CD4-positive, CD25-positive, alpha-beta regulatory T cell (primary cell): ENCODE data around the gene GDPD4. TPM values are rescaled to one million over a fixed set of nuclear protein-coding genes. Genes with fewer than 3 reads are reported as not detected.

Source experiments
- ATAC-seq, 2 donors: fragments of 150-1000 bp; cut with Tn5 transposase; one replicate each; pipeline ENCODE4 v1.10.0; 2021; ENCODE audit warnings: low read depth in 2 of 2, moderate number of reproducible peaks in 2 of 2, moderate library complexity in 1 of 2
- DNase-seq, 3 donors: peaks; one replicate each; pipeline versions ENCODE4 v3.0.0 to v3.0.0-alpha.2; 2012 to 2022; ENCODE audit warnings: mixed read lengths in 1 of 3
- H3K27ac ChIP-seq: one replicate; pipeline ENCODE4 v1.7.0; 2013; ENCODE audit warnings: mild to moderate bottlenecking, low read length; ENCODE audit not compliant: insufficient read depth, poor library complexity, severe bottlenecking
- H3K27me3 ChIP-seq: one replicate; pipeline ENCODE4 v1.7.0; 2013; ENCODE audit warnings: low read length; ENCODE audit not compliant: control insufficient read depth, insufficient read depth
- H3K36me3 ChIP-seq: one replicate; pipeline ENCODE4 v1.7.0; 2013; ENCODE audit warnings: mild to moderate bottlenecking, low read length, moderate library complexity; ENCODE audit not compliant: control insufficient read depth, insufficient read depth
- H3K4me1 ChIP-seq: 2 replicates; pipeline ENCODE4 v1.7.0; 2013; ENCODE audit warnings: mild to moderate bottlenecking, low read length; ENCODE audit not compliant: insufficient read depth, control insufficient read depth, poor library complexity, severe bottlenecking
- H3K4me3 ChIP-seq: one replicate; pipeline ENCODE4 v1.7.0; 2013; ENCODE audit warnings: low read depth, mild to moderate bottlenecking, low read length, moderate library complexity
- H3K9me3 ChIP-seq, 2 experiments: 1 replicate in 1 of 2; 2 replicates in 1 of 2; pipeline ENCODE4 v1.7.0; 2013; ENCODE audit warnings: low read length in 2 of 2, mild to moderate bottlenecking in 1 of 2, moderate library complexity in 1 of 2; ENCODE audit not compliant: control insufficient read depth in 2 of 2
- H3K27ac Mint-ChIP-seq, 3 donors: one replicate each; pipeline ENCODE4 v1.8.0; 2020 to 2022; ENCODE audit warnings: mild to moderate bottlenecking in 3 of 3, mixed read lengths in 3 of 3, moderate library complexity in 2 of 3
- H3K27me3 Mint-ChIP-seq: one replicate; pipeline ENCODE4 v1.8.0; 2022; ENCODE audit warnings: mild to moderate bottlenecking, mixed read lengths
- H3K36me3 Mint-ChIP-seq: one replicate; pipeline ENCODE4 v1.8.0; 2020; ENCODE audit warnings: mixed read lengths
- H3K4me1 Mint-ChIP-seq, 4 donors: one replicate each; pipeline ENCODE4 v1.8.0; 2020 to 2022; ENCODE audit warnings: mixed read lengths in 4 of 4, mild to moderate bottlenecking in 1 of 4
- H3K4me3 Mint-ChIP-seq, 4 donors: one replicate each; pipeline ENCODE4 v1.8.0; 2020 to 2022; ENCODE audit warnings: mild to moderate bottlenecking in 4 of 4, mixed read lengths in 4 of 4, moderate library complexity in 3 of 4
- H3K9me3 Mint-ChIP-seq, 7 donors: one replicate each; pipeline ENCODE4 v1.8.0; 2020 to 2022; ENCODE audit warnings: mixed read lengths in 7 of 7, mild to moderate bottlenecking in 3 of 7, moderate library complexity in 2 of 7
- polyA plus RNA-seq, 4 donors: library from polyadenylated mRNA; unstranded; fragments of 300-500 nt; fragmentation: Illumina TruSeq; gene quantifications; one replicate each; pipeline ENCODE4 v1.2.3, GENCODE V29; 2021
- total RNA-seq: library from RNA; stranded (reverse); gene quantifications from one replicate; pipeline ENCODE4 v1.2.3, GENCODE V29; 2022

The GDPD4 gene
- total and polyA plus RNA-seq, 5 donors from 2014 or later: not detected

- Histone ChIP-seq H3K4me1 (no peaks in the 10 kb centered on the region), H3K9me3 (no peaks in the 10 kb centered on the region), H3K27me3 (no peaks in the 10 kb centered on the region), H3K36me3 (no peaks in the 10 kb centered on the region), H3K4me3 (no peak overlapping the region), H3K27ac (no peak overlapping the region)
- Mint-ChIP-seq H3K4me3 (no peak overlapping the region), H3K27ac (no peak overlapping the region), H3K4me1 (no peaks in the 10 kb centered on the region), H3K27me3 (peaks cover 5% of the 10 kb centered on the region), H3K9me3 (no peaks in the 10 kb centered on the region), H3K36me3 (no peaks in the 10 kb centered on the region)
- DNase-seq (no peak), ATAC-seq (no peak)
Observed at GRCh38 chr11:77195071-77195755, 106.3 kb downstream of the GDPD4 start.

- peaks cover 5% of the 10 kb centered on the region for H3K27me3 Mint-ChIP-seq
- Histone ChIP-seq H3K36me3 (no peaks in the 10 kb centered on the region), H3K9me3 (no peaks in the 10 kb centered on the region), H3K27ac (no peak overlapping the region), H3K4me1 (no peaks in the 10 kb centered on the region), H3K27me3 (no peaks in the 10 kb centered on the region), H3K4me3 (no peak overlapping the region)
- H3K36me3 Mint-ChIP-seq: no peaks in the 10 kb centered on the region
- no peak overlapping the region for H3K4me3 Mint-ChIP-seq
- no peak for DNase-seq
- ATAC-seq: no peak
- no peaks in the 10 kb centered on the region for H3K4me1 Mint-ChIP-seq
- H3K27ac Mint-ChIP-seq: no peak overlapping the region
- no peaks in the 10 kb centered on the region for H3K9me3 Mint-ChIP-seq
Observed at GRCh38 chr11:77193911-77194830, 107.3 kb downstream of the GDPD4 start.

- no peak overlapping the region for H3K4me3 Mint-ChIP-seq
- no peaks in the 10 kb centered on the region for H3K9me3 Mint-ChIP-seq
- peaks cover 0 to 3% (median 0%) of the 10 kb centered on the region in 4 donors for H3K4me1 Mint-ChIP-seq
- no peaks in the 10 kb centered on the region for H3K4me1 ChIP-seq
- no peak overlapping the region for H3K4me3 ChIP-seq
- DNase-seq (no peak), ATAC-seq (no peak)
- H3K36me3 ChIP-seq: no peaks in the 10 kb centered on the region
- no peaks in the 10 kb centered on the region for H3K36me3 Mint-ChIP-seq
- H3K27ac ChIP-seq: no peak overlapping the region
- H3K27ac Mint-ChIP-seq: no peak overlapping the region
- no peaks in the 10 kb centered on the region for H3K9me3 ChIP-seq
- H3K27me3 Mint-ChIP-seq: peaks cover 5% of the 10 kb centered on the region
- no peaks in the 10 kb centered on the region for H3K27me3 ChIP-seq
Observed at GRCh38 chr11:77193167-77193566, 108.3 kb downstream of the GDPD4 start.

- H3K27me3 Mint-ChIP-seq: peaks cover 5% of the 10 kb centered on the region
- no peaks in the 10 kb centered on the region for H3K9me3 Mint-ChIP-seq
- ATAC-seq: no peak
- no peak overlapping the region for H3K27ac Mint-ChIP-seq
- no peak overlapping the region for H3K4me3 Mint-ChIP-seq
- Histone ChIP-seq H3K27me3 (no peaks in the 10 kb centered on the region), H3K9me3 (no peaks in the 10 kb centered on the region), H3K4me3 (no peak overlapping the region), H3K27ac (no peak overlapping the region), H3K36me3 (no peaks in the 10 kb centered on the region), H3K4me1 (no peaks in the 10 kb centered on the region)
- peak in 2 of 3 donors; percentile 4 to 44 for DNase-seq
- peaks cover 0 to 4% (median 3%) of the 10 kb centered on the region in 4 donors for H3K4me1 Mint-ChIP-seq
- no peaks in the 10 kb centered on the region for H3K36me3 Mint-ChIP-seq
Observed at GRCh38 chr11:77191823-77192495, 109.5 kb downstream of the GDPD4 start.

- Mint-ChIP-seq H3K36me3 (no peaks in the 10 kb centered on the region), H3K4me3 (no peak overlapping the region), H3K9me3 (no peaks in the 10 kb centered on the region), H3K27ac (no peak overlapping the region), H3K27me3 (peaks cover 5% of the 10 kb centered on the region), H3K4me1 (peaks cover 0 to 7% (median 5%) of the 10 kb centered on the region in 4 donors)
- DNase-seq (no peak), ATAC-seq (no peak)
- Histone ChIP-seq H3K4me1 (no peaks in the 10 kb centered on the region), H3K9me3 (no peaks in the 10 kb centered on the region), H3K4me3 (no peak overlapping the region), H3K27me3 (no peaks in the 10 kb centered on the region), H3K36me3 (no peaks in the 10 kb centered on the region), H3K27ac (no peak overlapping the region)
Observed at GRCh38 chr11:77191429-77191822, 110.1 kb downstream of the GDPD4 start.

DNA sequence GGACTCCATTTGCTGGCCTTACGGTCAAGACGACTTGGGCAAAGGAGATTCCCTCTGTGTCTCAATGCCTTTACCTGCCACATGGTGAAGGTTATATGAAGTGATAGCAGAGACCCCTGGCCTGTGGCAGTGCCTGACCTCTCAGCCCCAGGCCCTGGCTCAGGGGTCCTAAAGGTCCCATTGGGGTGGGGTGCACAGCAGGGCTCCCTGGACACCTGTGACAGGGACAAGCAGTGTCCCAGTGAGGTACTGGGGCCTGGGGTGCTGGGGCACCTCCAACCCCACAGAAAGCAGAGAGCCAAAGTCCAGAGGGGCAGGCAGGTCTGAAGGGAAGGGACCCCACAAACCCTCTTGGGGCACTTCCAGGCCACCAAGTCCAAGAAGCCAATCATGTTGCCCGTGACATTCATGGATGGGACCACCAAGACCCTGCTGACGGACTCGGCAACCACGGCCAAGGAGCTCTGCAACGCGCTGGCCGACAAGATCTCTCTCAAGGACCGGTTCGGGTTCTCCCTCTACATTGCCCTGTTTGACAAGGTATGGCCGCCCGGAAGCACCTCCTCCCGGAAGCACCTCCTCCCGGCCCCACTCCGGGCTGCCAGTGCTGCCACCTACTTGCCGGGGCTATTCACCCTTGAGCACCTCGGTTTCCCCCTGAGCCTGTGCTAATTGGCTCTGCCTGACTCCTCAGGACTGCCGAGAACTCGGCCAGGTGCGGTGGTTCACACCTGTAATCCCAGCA, 111.0 kb downstream of the GDPD4 start:
- no peak for ATAC-seq
- Histone ChIP-seq H3K36me3 (no peaks in the 10 kb centered on the region), H3K4me1 (no peaks in the 10 kb centered on the region), H3K27me3 (no peaks in the 10 kb centered on the region), H3K27ac (no peak overlapping the region), H3K4me3 (no peak overlapping the region), H3K9me3 (no peaks in the 10 kb centered on the region)
- Mint-ChIP-seq H3K27ac (no peak overlapping the region), H3K27me3 (peaks cover under 1% of the 10 kb centered on the region), H3K9me3 (no peaks in the 10 kb centered on the region), H3K4me1 (peaks cover 0 to 7% (median 5%) of the 10 kb centered on the region in 4 donors), H3K4me3 (no peak overlapping the region), H3K36me3 (no peaks in the 10 kb centered on the region)
- DNase-seq: no peak

DNA sequence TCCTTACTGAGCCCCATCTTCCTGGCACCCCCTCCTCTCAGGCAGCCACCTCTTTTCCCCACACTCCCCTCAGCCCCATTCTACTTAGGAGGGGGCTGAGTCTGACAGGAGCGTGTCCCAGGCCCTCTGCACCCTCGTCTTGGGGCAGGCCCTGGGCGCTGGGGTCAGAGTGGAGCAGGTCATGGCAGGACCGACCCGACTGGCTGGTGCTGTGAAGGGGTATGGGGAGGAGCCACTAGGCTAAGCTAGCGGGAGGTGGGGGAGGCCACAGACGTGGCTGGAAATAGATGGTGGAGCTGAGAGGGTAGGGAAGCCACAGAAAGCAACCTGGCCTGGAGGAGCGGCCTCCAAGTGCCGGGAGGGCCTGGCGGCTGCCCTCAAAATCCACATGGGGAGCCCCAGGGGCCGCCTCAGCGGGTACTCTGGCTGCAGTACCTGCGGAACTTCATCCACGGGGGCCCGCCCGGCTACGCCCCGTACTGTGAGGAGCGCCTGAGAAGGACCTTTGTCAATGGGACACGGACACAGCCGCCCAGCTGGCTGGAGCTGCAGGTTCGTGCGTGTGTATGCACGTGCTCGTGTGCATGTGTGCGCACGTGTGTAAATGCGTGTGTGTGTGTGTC, 111.8 kb downstream of the GDPD4 start:
- Histone ChIP-seq H3K4me3 (no peak overlapping the region), H3K27me3 (no peaks in the 10 kb centered on the region), H3K4me1 (no peaks in the 10 kb centered on the region), H3K27ac (no peak overlapping the region), H3K9me3 (no peaks in the 10 kb centered on the region), H3K36me3 (no peaks in the 10 kb centered on the region)
- Mint-ChIP-seq H3K4me3 (no peak overlapping the region), H3K27ac (peak overlapping the region in 1 of 3 donors; percentile 56), H3K4me1 (peaks cover 0 to 7% (median 5%) of the 10 kb centered on the region in 4 donors), H3K36me3 (no peaks in the 10 kb centered on the region), H3K27me3 (no peaks in the 10 kb centered on the region), H3K9me3 (no peaks in the 10 kb centered on the region)
- no peak for DNase-seq
- no peak for ATAC-seq
